Naive B cell (primary cell): ENCODE results near the gene PNPLA1. TPM values are rescaled to one million over a fixed set of nuclear protein-coding genes. Genes with fewer than 3 reads are reported as not detected.

Experiments
- ATAC-seq, 2 donors: fragments of 150-1000 bp; cut with Tn5 transposase; 2 replicates each; pipeline ENCODE4 v1.10.0; 2021; ENCODE audit warnings: low read depth in 2 of 2, mild to moderate bottlenecking in 2 of 2, moderate library complexity in 2 of 2
- DNase-seq: peaks from one replicate; pipeline ENCODE4 v3.0.0; 2022
- H3K27ac Mint-ChIP-seq, 6 donors: one replicate each; pipeline ENCODE4 v1.8.0; 2020 to 2022; ENCODE audit warnings: mild to moderate bottlenecking in 6 of 6, mixed read lengths in 6 of 6, moderate library complexity in 5 of 6, inconsistent platforms in 2 of 6
- H3K27me3 Mint-ChIP-seq, 3 donors: one replicate each; pipeline ENCODE4 v1.8.0; 2021 to 2022; ENCODE audit warnings: mixed read lengths in 3 of 3, mild to moderate bottlenecking in 1 of 3
- H3K36me3 Mint-ChIP-seq, 2 donors: one replicate each; pipeline ENCODE4 v1.8.0; 2020 to 2022; ENCODE audit warnings: mixed read lengths in 2 of 2, inconsistent platforms in 1 of 2, mild to moderate bottlenecking in 1 of 2
- H3K4me1 Mint-ChIP-seq, 3 donors: one replicate each; pipeline ENCODE4 v1.8.0; 2020 to 2022; ENCODE audit warnings: mixed read lengths in 3 of 3, inconsistent platforms in 1 of 3, mild to moderate bottlenecking in 1 of 3, moderate library complexity in 1 of 3
- H3K4me3 Mint-ChIP-seq, 8 donors: one replicate each; pipeline ENCODE4 v1.8.0; 2020 to 2022; ENCODE audit warnings: mild to moderate bottlenecking in 8 of 8, mixed read lengths in 8 of 8, moderate library complexity in 8 of 8, inconsistent platforms in 2 of 8
- H3K9me3 Mint-ChIP-seq, 7 donors: one replicate each; pipeline ENCODE4 v1.8.0; 2020 to 2022; ENCODE audit warnings: mixed read lengths in 7 of 7, mild to moderate bottlenecking in 5 of 7, inconsistent platforms in 2 of 7, moderate library complexity in 1 of 7
- polyA plus RNA-seq, 6 donors: library from polyadenylated mRNA; unstranded; fragments of 300-500 nt; fragmentation: Illumina TruSeq; gene quantifications; one replicate each; pipeline ENCODE4 v1.2.3, GENCODE V29; 2021; ENCODE audit warnings: low read depth in 6 of 6

Gene PNPLA1
- polyA plus RNA-seq, 6 donors from 2014 or later = 0.27 TPM; not detected in 5

DNA sequence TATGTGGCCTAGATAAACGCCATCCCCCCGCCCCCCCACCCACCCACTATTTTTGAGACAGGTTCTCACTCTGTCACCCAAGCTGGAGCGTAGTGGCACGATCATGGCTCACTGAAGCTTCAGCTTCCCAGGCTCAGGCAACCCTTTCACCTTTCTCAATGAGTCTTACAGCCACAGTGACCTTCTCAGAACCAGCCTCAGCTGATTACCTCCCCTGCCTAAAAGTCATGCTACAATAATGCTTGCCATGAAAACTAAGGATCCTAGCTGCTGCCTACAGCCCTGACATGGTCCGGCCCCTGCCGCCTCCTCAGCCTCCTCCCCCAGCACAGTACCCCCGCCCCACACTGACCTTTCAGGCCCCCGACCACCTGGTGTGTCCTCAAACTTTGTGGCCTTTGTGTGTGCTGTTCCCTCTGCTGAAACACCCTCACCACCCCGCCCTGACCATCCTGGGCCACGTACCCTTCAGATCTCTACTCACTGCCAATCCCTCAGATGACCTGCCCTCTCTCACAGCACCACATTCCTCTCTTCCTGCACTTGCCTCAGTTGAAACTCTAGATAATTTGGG, 31.3 kb downstream of the PNPLA1 start:
- Mint-ChIP-seq H3K36me3 (no peaks in the 10 kb centered on the region), H3K4me3 (no peak overlapping the region), H3K4me1 (peaks cover 5 to 9% (median 6%) of the 10 kb centered on the region in 3 donors), H3K27ac (peak overlapping the region in 1 of 6 donors; percentile 76), H3K9me3 (no peaks in the 10 kb centered on the region), H3K27me3 (peaks cover 13 to 36% (median 31%) of the 10 kb centered on the region in 3 donors)
- DNase-seq (no peak), ATAC-seq (no peak)

DNA sequence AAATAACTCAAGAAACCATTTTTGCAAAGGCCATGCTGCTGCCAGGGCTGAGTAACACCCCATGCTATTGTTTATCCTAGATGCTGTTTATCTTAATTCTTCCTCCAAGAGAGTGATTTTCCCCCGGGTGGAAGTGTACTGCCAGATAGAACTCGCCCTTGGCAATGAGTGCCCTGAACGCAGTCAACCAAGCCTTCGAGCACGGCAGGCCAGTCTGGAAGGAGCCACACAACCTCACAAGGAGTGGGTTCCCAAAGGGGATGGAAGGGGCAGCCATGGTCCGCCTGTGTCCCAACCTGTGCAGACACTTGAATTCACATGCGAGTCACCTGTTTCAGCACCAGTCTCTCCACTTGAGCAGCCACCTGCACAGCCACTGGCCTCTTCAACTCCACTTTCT, 31.9 kb downstream of the PNPLA1 start:
- Mint-ChIP-seq H3K27ac (no peak overlapping the region), H3K9me3 (no peaks in the 10 kb centered on the region), H3K36me3 (no peaks in the 10 kb centered on the region), H3K27me3 (peaks cover 13 to 36% (median 31%) of the 10 kb centered on the region in 3 donors), H3K4me1 (peaks cover 5 to 9% (median 6%) of the 10 kb centered on the region in 3 donors), H3K4me3 (no peak overlapping the region)
- ATAC-seq = no peak
- no peak for DNase-seq

DNA sequence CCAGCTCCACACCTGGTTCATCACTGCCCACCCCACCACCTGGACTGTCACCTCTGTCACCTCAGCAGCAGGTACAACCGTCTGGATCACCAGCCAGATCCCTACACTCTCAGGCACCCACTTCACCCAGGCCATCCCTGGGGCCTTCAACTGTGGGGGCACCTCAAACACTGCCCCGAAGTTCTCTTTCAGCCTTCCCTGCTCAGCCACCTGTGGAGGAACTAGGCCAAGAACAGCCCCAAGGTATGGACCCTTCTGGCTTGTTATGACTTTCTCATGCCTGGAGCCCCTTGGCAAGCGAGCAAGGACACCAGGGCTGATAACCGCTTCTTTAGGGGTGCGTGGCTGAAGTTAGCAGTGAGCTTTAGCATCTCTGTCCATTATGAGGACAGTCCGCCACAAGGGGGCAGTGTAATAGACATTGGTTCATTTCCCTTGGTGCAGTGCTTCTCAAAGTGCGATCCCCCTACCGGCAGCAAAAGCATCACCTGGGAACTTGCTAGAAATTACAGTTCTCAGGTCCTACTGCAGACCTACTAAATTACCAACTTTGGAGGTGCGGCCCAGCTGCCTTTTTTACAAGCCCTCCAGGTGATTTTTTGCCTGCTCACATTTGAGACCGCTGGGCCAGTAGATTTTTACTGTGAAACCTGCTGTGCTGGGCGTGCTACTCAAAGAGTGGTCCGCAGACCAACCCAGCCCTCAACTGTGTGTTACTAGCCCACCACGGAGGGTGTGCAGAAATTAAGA, 32.5 kb downstream of the PNPLA1 start:
- no peak overlapping the region for H3K4me3 Mint-ChIP-seq
- peak overlapping the region in 1 of 6 donors; percentile 7 for H3K27ac Mint-ChIP-seq
- peaks cover 5 to 9% (median 6%) of the 10 kb centered on the region in 3 donors for H3K4me1 Mint-ChIP-seq
- peaks cover 13 to 36% (median 31%) of the 10 kb centered on the region in 3 donors for H3K27me3 Mint-ChIP-seq
- no peaks in the 10 kb centered on the region for H3K36me3 Mint-ChIP-seq
- H3K9me3 Mint-ChIP-seq = no peaks in the 10 kb centered on the region
- DNase-seq = peak; percentile 88
- ATAC-seq = peak; percentile 98 to 99

DNA sequence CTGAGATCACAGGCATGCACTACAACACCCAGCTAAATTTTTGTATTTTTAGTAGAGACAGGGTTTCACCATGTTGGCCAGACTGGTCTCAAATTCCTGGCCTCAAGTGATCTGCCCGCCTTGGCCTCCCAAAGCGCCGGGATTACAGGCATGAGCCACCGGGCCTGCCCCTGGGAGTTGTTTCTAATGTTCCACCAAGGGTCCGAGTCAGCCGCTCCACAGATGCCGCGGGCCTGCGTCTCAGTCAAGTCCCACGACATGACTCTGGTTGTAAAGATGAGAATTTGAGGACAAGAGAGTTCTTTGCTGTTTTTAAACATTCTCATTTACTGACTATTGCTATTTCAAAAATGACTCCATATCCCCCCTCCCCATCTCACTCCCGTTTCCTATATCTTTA, 36.0 kb downstream of the PNPLA1 start:
- Mint-ChIP-seq H3K9me3 (no peaks in the 10 kb centered on the region), H3K27me3 (peaks cover 13 to 23% (median 19%) of the 10 kb centered on the region in 3 donors), H3K4me1 (peaks cover 5 to 9% (median 6%) of the 10 kb centered on the region in 3 donors), H3K27ac (no peak overlapping the region), H3K36me3 (no peaks in the 10 kb centered on the region), H3K4me3 (no peak overlapping the region)
- no peak for DNase-seq
- no peak for ATAC-seq

DNA sequence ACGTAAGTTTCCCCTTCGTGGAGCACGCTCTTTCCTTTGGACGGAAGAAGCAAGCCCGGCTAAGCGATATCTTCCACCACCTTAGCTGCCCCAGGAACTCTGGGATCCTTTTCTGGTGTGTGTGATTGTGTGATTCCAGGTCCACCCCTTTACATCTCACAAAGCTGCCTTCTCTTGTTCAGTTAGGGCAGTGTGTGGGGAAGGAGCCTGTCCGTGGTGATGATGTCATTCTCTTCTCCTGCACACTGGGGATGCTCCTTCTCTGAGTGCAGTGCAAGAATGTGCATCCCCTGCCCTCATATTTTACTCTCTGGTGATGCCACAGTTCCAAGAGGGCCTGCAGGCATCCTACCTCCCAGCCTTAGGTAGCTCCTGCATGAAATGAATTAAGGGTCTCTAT, 36.5 kb downstream of the PNPLA1 start:
- ATAC-seq (no peak), DNase-seq (no peak)
- H3K27me3 Mint-ChIP-seq = peaks cover 12 to 24% (median 17%) of the 10 kb centered on the region in 3 donors
- no peak overlapping the region for H3K4me3 Mint-ChIP-seq
- H3K27ac Mint-ChIP-seq = peak overlapping the region in 1 of 6 donors; percentile 37
- H3K9me3 Mint-ChIP-seq = no peaks in the 10 kb centered on the region
- peaks cover 5 to 9% (median 9%) of the 10 kb centered on the region in 3 donors for H3K4me1 Mint-ChIP-seq
- H3K36me3 Mint-ChIP-seq = no peaks in the 10 kb centered on the region

DNA sequence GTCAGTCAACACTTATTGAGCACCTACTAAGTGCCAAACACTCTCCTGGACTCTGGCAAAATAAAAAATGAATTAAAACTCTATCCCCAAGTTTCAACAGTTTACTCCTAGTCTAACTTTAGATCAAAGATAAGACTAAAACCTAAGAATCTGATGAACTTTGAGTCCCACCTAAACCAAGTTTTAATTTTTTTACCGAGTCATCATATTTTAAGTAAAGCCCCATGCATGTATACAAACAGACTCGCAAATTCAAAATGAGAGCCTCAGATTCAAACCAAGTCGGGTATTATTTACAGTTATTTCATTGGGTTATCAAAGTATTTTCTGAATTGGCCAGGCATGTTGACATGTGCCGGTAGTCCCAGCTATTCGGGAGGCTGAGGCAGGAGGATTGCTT, 38.7 kb downstream of the PNPLA1 start:
- no peaks in the 10 kb centered on the region for H3K9me3 Mint-ChIP-seq
- H3K36me3 Mint-ChIP-seq = no peaks in the 10 kb centered on the region
- peaks cover 10 to 16% (median 11%) of the 10 kb centered on the region in 3 donors for H3K4me1 Mint-ChIP-seq
- no peak overlapping the region for H3K4me3 Mint-ChIP-seq
- ATAC-seq (no peak), DNase-seq (no peak)
- peaks cover 3 to 16% (median 7%) of the 10 kb centered on the region in 3 donors for H3K27me3 Mint-ChIP-seq
- no peak overlapping the region for H3K27ac Mint-ChIP-seq

- ATAC-seq (no peak), DNase-seq (no peak)
- no peak overlapping the region for H3K4me3 Mint-ChIP-seq
- H3K27ac Mint-ChIP-seq = no peak overlapping the region
- peaks cover 10 to 20% (median 11%) of the 10 kb centered on the region in 3 donors for H3K4me1 Mint-ChIP-seq
- no peaks in the 10 kb centered on the region for H3K36me3 Mint-ChIP-seq
- no peaks in the 10 kb centered on the region for H3K9me3 Mint-ChIP-seq
- H3K27me3 Mint-ChIP-seq = peaks cover 3 to 16% (median 7%) of the 10 kb centered on the region in 3 donors
Observed at GRCh38 chr6:36309203-36309602, 39.3 kb downstream of the PNPLA1 start.

GRCh38 chr6:36309900-36310299, 40.0 kb downstream of the PNPLA1 start:
- no peak overlapping the region for H3K4me3 Mint-ChIP-seq
- no peaks in the 10 kb centered on the region for H3K9me3 Mint-ChIP-seq
- no peaks in the 10 kb centered on the region for H3K36me3 Mint-ChIP-seq
- H3K27me3 Mint-ChIP-seq = peaks cover 3 to 16% (median 7%) of the 10 kb centered on the region in 3 donors
- ATAC-seq = no peak
- peaks cover 10 to 21% (median 11%) of the 10 kb centered on the region in 3 donors for H3K4me1 Mint-ChIP-seq
- no peak for DNase-seq
- H3K27ac Mint-ChIP-seq = no peak overlapping the region

DNA sequence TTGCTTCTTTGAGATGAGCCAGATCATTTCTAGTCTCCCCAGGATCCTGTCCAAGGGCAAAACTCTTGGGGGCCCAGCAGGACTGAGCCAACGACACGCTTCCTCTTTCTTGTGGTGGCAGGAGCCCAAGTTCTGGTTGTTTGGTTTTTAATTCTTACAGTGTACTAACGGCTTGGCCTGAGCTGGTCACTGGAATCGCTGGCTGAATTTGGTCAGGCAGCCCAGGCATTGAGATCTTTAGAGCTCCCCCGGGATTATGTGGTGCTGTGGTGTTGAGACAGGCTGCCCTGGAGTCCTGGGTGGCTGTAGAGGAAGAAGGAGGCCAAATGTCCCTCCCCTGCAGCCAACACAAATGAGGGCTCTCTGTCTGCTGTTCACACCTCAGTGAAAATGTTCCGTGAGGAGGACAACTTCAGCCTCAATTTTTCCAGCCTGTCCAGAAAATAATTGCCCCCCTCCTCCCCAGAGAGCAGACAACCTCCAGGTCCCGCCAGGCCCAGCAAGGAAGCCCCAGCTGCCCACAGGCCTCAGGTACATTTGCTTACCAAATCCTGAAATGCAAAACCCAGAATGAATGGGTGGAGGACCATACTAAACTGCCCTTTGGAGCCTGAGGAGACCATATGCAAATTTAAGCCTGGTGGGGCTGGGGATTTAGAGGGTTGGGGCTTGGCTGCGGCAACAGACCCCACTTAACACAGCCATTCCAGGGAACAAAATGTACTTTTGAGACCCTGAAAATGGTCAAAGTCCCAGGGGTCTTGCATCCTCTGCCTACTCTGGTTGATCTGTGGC, 43.2 kb downstream of the PNPLA1 start:
- ATAC-seq = peak; percentile 77 to 79
- peaks cover 0 to 16% (median 12%) of the 10 kb centered on the region in 3 donors for H3K27me3 Mint-ChIP-seq
- H3K27ac Mint-ChIP-seq = peak overlapping the region in 2 of 6 donors; percentile 39 to 91
- peak overlapping the region in 1 of 8 donors; percentile 23 for H3K4me3 Mint-ChIP-seq
- H3K4me1 Mint-ChIP-seq = peaks cover 10 to 21% (median 11%) of the 10 kb centered on the region in 3 donors
- no peaks in the 10 kb centered on the region for H3K9me3 Mint-ChIP-seq
- H3K36me3 Mint-ChIP-seq = no peaks in the 10 kb centered on the region
- peak; percentile 7 for DNase-seq

DNA sequence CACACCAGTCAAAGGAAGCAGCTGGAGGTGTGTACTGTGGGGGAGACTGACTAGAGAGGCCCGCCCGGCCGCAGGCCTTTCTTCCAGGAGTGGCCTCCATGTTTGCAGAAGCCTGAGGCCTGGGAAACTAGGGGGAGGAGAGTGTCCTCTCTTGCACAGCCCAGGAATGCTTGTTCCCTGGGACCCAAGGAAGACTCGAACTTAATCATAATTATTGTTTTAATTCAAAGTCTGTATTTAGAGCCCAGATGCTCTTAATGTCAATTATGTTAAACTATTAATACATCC, 43.7 kb downstream of the PNPLA1 start:
- Mint-ChIP-seq H3K36me3 (no peaks in the 10 kb centered on the region), H3K4me3 (no peak overlapping the region), H3K9me3 (no peaks in the 10 kb centered on the region), H3K27ac (peak overlapping the region in 1 of 6 donors; percentile 39), H3K4me1 (peaks cover 10 to 21% (median 11%) of the 10 kb centered on the region in 3 donors), H3K27me3 (peaks cover 0 to 16% (median 12%) of the 10 kb centered on the region in 3 donors)
- DNase-seq (no peak), ATAC-seq (no peak)

DNA sequence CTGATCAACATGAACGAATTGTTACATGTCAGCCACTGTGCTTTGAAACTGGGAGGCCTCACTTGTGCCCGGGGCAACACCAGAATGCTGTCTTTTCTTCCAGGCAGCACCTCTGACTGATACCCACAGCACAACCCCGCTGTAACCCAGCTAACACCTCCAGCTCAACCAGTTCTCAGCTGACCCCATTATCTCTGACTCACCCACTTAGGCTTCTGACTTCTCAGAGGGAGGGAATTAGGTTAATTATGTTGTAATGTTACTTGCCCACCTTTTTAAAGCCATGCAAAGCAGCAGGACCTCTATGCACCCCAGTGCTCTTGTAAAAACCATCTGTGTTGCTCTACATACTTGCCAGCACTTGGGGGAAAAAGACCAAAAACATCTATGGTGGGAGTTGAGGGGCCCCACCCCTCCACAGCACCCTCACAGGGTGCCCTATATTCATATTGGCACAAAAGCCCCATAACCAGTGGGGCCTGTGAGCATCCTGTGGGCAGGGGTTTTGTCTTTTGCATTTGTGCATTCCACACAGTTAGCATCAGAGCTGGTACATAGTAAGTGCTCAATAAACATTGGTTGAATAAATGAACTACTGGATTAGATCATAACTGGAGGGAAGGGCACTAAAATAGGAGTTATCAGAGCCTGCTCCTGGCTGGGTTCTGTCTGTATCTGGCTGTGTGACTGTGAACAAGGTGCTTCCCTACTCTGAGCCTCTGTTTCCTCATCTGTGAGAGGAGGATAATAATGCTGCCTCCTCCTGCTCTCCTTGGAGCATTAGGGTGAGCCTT, 44.6 kb downstream of the PNPLA1 start:
- DNase-seq = no peak
- peaks cover 0 to 16% (median 12%) of the 10 kb centered on the region in 3 donors for H3K27me3 Mint-ChIP-seq
- peak overlapping the region in 1 of 6 donors; percentile 47 for H3K27ac Mint-ChIP-seq

GRCh38 chr6:36315921-36316320, 46.1 kb downstream of the PNPLA1 start:
- H3K4me3 Mint-ChIP-seq = no peak overlapping the region
- peaks cover 0 to 12% (median 7%) of the 10 kb centered on the region in 3 donors for H3K27me3 Mint-ChIP-seq
- ATAC-seq (no peak), DNase-seq (no peak)
- H3K36me3 Mint-ChIP-seq = no peaks in the 10 kb centered on the region
- no peaks in the 10 kb centered on the region for H3K9me3 Mint-ChIP-seq
- H3K4me1 Mint-ChIP-seq = peaks cover 10 to 21% (median 11%) of the 10 kb centered on the region in 3 donors
- peak overlapping the region in 1 of 6 donors; percentile 48 for H3K27ac Mint-ChIP-seq

More for the DNA sequence above, 44.6 kb downstream of the PNPLA1 start:
- Mint-ChIP-seq H3K9me3 (no peaks in the 10 kb centered on the region), H3K36me3 (no peaks in the 10 kb centered on the region), H3K4me1 (peaks cover 10 to 21% (median 11%) of the 10 kb centered on the region in 3 donors), H3K4me3 (peak overlapping the region in 1 of 8 donors; percentile 12)
- no peak for ATAC-seq

- ATAC-seq = no peak
- no peak overlapping the region for H3K27ac Mint-ChIP-seq
- H3K36me3 Mint-ChIP-seq = no peaks in the 10 kb centered on the region
- no peak for DNase-seq
- peaks cover 0 to 12% (median 0%) of the 10 kb centered on the region in 3 donors for H3K27me3 Mint-ChIP-seq
- peaks cover 5 to 15% (median 8%) of the 10 kb centered on the region in 3 donors for H3K4me1 Mint-ChIP-seq
- H3K4me3 Mint-ChIP-seq = peak overlapping the region in 1 of 8 donors; percentile 58
- H3K9me3 Mint-ChIP-seq = no peaks in the 10 kb centered on the region
Observed at GRCh38 chr6:36317623-36318022, 47.8 kb downstream of the PNPLA1 start.
